IMR-90 (cell line): Measurements from ENCODE around the gene VEGFA.

Experiments
- MXI1 ChIP-seq: IDR thresholded peaks from 2 replicates; pipeline ENCODE4 v1.6.1; 2012; ENCODE audit warnings: low read depth, mild to moderate bottlenecking, low read length, moderate library complexity, borderline replicate concordance
- SMC3 ChIP-seq: fragments of 150-350 bp; IDR thresholded peaks from 2 replicates; pipeline ENCODE4 v1.6.1; 2016; ENCODE audit warnings: low read depth, mild to moderate bottlenecking, antibody characterized with exemption, low read length, moderate library complexity
- TF ChIP-seq, protein P1 (sequence below): conservative IDR thresholded peaks from 2 replicates; pipeline ENCODE4 v1.5.1; 2012; ENCODE audit warnings: mild to moderate bottlenecking, low read depth, low read length, improper control_type of control experiment

DNA sequence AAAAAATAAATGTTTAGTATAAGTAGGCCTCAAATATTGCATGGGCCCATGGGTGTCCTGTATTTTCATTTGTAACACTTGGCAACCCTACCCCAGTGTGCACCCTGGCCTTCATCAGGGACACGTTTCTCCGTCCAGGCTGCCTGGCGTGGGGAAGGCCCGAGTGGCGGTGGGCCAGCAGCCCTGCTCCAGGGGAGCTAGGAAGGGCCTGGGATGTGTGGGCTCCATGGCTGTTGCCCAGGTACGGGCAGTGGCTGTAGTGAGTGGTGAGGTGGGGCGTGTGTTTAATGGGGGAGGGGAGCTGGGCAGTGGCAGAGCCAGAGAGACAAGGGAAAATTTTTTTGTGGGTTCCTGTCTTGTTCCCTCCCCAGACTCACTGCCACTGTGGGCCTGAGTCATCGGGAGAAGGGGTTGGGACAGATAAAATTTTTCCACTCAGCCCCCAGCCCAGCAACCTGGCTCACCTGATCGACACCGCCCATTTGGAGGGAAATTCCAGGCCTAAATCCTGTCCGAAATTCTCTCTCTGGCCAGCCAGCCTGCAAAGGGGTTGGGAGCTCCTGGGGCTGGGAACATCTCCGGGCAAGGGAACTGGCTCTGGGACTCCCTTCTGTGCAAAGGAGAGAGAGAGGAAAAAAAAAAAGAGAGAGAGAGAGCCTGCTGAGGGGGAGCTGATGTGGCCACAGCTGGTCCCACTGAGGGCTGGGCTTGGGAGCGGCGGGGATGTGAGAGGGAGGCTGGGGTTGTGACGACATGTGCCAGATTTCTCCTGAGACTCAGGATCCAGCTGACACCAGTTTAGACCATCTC is 32.5 kb upstream of the VEGFA start:
- TF ChIP-seq, protein P1, sequence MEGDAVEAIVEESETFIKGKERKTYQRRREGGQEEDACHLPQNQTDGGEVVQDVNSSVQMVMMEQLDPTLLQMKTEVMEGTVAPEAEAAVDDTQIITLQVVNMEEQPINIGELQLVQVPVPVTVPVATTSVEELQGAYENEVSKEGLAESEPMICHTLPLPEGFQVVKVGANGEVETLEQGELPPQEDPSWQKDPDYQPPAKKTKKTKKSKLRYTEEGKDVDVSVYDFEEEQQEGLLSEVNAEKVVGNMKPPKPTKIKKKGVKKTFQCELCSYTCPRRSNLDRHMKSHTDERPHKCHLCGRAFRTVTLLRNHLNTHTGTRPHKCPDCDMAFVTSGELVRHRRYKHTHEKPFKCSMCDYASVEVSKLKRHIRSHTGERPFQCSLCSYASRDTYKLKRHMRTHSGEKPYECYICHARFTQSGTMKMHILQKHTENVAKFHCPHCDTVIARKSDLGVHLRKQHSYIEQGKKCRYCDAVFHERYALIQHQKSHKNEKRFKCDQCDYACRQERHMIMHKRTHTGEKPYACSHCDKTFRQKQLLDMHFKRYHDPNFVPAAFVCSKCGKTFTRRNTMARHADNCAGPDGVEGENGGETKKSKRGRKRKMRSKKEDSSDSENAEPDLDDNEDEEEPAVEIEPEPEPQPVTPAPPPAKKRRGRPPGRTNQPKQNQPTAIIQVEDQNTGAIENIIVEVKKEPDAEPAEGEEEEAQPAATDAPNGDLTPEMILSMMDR, result no peak
- TF ChIP-seq SMC3, result no peak
- no peak for TF ChIP-seq MXI1
